Neuronal stem cell (in vitro differentiated cells): Measurements from ENCODE around the gene MIOX.
A peak's percentile ranks its signal among the peaks of the same experiment; 100 is the strongest.

Source experiments
- DNase-seq: peaks from one replicate; pipeline ENCODE4 v3.0.0-alpha.2; 2013; ENCODE audit warnings: low spot score
- H2AFZ ChIP-seq: one replicate; pipeline ENCODE4 v1.6.1; 2013; ENCODE audit warnings: mild to moderate bottlenecking, low read length, inconsistent platforms
- H2AK5ac ChIP-seq: 2 replicates; pipeline ENCODE4 v1.6.1; 2013; ENCODE audit warnings: low read depth, mild to moderate bottlenecking, inconsistent platforms, low read length, moderate library complexity, mixed read lengths
- H2BK120ac ChIP-seq: 2 replicates; pipeline ENCODE4 v1.6.1; 2013; ENCODE audit warnings: low read depth, mild to moderate bottlenecking, inconsistent platforms, low read length, moderate library complexity, mixed read lengths
- H2BK12ac ChIP-seq: one replicate; pipeline ENCODE4 v1.6.1; 2013; ENCODE audit warnings: low read length, inconsistent platforms
- H2BK15ac ChIP-seq: 2 replicates; pipeline ENCODE4 v1.6.1; 2013; ENCODE audit warnings: mild to moderate bottlenecking, low read length, inconsistent platforms, mixed read lengths
- H2BK5ac ChIP-seq: one replicate; pipeline ENCODE4 v1.6.1; 2013; ENCODE audit warnings: inconsistent platforms, mild to moderate bottlenecking, low read length, moderate library complexity
- H3K14ac ChIP-seq: one replicate; pipeline ENCODE4 v1.6.1; 2013; ENCODE audit warnings: low read length, inconsistent platforms
- H3K18ac ChIP-seq: 2 replicates; pipeline ENCODE4 v1.6.1; 2013; ENCODE audit warnings: low read length, inconsistent platforms
- H3K23ac ChIP-seq: 2 replicates; pipeline ENCODE4 v1.6.1; 2013; ENCODE audit warnings: low read depth, mild to moderate bottlenecking, mixed read lengths, low read length, inconsistent platforms; ENCODE audit not compliant: poor library complexity
- H3K27ac ChIP-seq: replicated peaks from 3 replicates; pipeline ENCODE4 v1.5.1; 2013; ENCODE audit warnings: low read length, inconsistent platforms
- H3K27me3 ChIP-seq, 3 experiments: 2 replicates each; pipeline ENCODE4 v1.6.1; 2013; ENCODE audit warnings: low read length in 3 of 3, mild to moderate bottlenecking in 2 of 3, inconsistent platforms in 1 of 3, low read depth in 1 of 3, mixed read lengths in 1 of 3, moderate library complexity in 1 of 3; ENCODE audit not compliant: control insufficient read depth in 3 of 3, insufficient read depth in 3 of 3
- H3K36me3 ChIP-seq, 2 donors: replicated peaks in 1 of 2; 2 replicates each; pipeline ENCODE4 v1.6.1; 2013; ENCODE audit warnings: low read length in 2 of 2; ENCODE audit not compliant: control insufficient read depth in 2 of 2, insufficient read depth in 2 of 2
- H3K4ac ChIP-seq: 2 replicates; pipeline ENCODE4 v1.6.1; 2013; ENCODE audit warnings: inconsistent platforms, mild to moderate bottlenecking, low read length, moderate library complexity
- H3K4me1 ChIP-seq, 2 donors: 1 replicate in 1 of 2; 2 replicates in 1 of 2; pipeline ENCODE4 v1.6.1; 2013; ENCODE audit warnings: low read length in 2 of 2, low read depth in 1 of 2; ENCODE audit not compliant: control insufficient read depth in 2 of 2, insufficient read depth in 1 of 2
- H3K4me2 ChIP-seq: one replicate; pipeline ENCODE4 v1.6.1; 2013; ENCODE audit warnings: mild to moderate bottlenecking, low read length, inconsistent platforms; ENCODE audit not compliant: insufficient read depth, poor library complexity, severe bottlenecking
- H3K4me3 ChIP-seq, 2 donors: 2 replicates each; pipeline ENCODE4 v1.5.1; 2013; ENCODE audit warnings: low read length in 2 of 2, mild to moderate bottlenecking in 2 of 2, inconsistent platforms in 1 of 2, moderate library complexity in 1 of 2
- H3K79me1 ChIP-seq: one replicate; pipeline ENCODE4 v1.6.1; 2013; ENCODE audit warnings: low read depth, mild to moderate bottlenecking, inconsistent platforms, low read length, moderate library complexity
- H3K9ac ChIP-seq: one replicate; pipeline ENCODE4 v1.6.1; 2013; ENCODE audit warnings: mild to moderate bottlenecking, low read depth, low read length, inconsistent platforms; ENCODE audit not compliant: poor library complexity
- H3K9me3 ChIP-seq, 2 donors: replicated peaks in 1 of 2; 2 replicates each; pipeline versions ENCODE3 to v1.6.1; 2013; ENCODE audit warnings: low read length in 2 of 2, mild to moderate bottlenecking in 2 of 2, inconsistent platforms in 1 of 2, low read depth in 1 of 2, mixed read lengths in 1 of 2, moderate library complexity in 1 of 2; ENCODE audit not compliant: control insufficient read depth in 2 of 2, insufficient read depth in 1 of 2
- H4K8ac ChIP-seq: one replicate; pipeline ENCODE4 v1.6.1; 2013; ENCODE audit warnings: low read depth, mild to moderate bottlenecking, inconsistent platforms, low read length, moderate library complexity
- H4K91ac ChIP-seq: one replicate; pipeline ENCODE4 v1.6.1; 2013; ENCODE audit warnings: low read length, low read depth, mild to moderate bottlenecking, inconsistent platforms; ENCODE audit not compliant: poor library complexity
- WGBS, 2 donors: extraction: QIAGEN DNeasy Blood & Tissue Kit; methylation state at CpG; one replicate each; pipeline ENCODE4 v1.1.7; 2013; ENCODE audit warnings: missing lambda C conversion rate in 2 of 2, mixed read lengths in 1 of 2; ENCODE audit not compliant: insufficient read length in 2 of 2, insufficient replicate concordance in 1 of 2; ENCODE audit errors: extremely low coverage in 2 of 2; 5-methylcytosine and 5-hydroxymethylcytosine counted together

The MIOX gene

DNA sequence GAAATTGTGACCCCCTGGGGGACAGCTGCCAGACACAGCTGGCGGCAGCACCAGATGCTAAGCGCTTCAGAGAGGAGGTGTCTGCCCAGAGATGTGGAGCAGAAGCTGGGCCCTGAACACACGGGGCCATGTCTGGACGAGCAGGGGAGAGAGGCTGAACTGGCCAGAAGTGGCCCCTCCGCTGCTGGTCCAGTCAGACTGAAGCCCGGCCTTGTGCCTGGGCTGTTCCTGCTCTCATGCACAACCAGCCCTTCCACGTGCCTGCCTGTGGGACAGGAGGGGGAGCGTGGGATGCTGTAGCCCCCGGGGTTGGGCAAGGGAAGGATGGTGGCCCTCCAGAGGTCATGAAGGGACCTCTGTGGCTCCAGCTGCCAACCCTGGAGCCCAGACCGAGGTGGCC is 3.6 kb upstream of the MIOX start:
- H2AFZ ChIP-seq, result no peak overlapping the region
- H3K18ac ChIP-seq, result peak overlapping the region; percentile 28
- peaks cover 4% of the 10 kb centered on the region for H3K79me1 ChIP-seq
- H4K8ac ChIP-seq, result no peak overlapping the region
- H2AK5ac ChIP-seq, result peak overlapping the region; percentile 88
- no peak overlapping the region for H3K23ac ChIP-seq
- no peaks in the 10 kb centered on the region for H3K36me3 ChIP-seq
- H3K27ac ChIP-seq, result no peak overlapping the region
- H4K91ac ChIP-seq, result no peak overlapping the region
- H2BK12ac ChIP-seq, result no peak overlapping the region
- H3K27me3 ChIP-seq, result peaks cover 3 to 78% (median 16%) of the 10 kb centered on the region in 3 experiments
- peak overlapping the region; percentile 53 for H2BK5ac ChIP-seq
- H3K4me2 ChIP-seq, result no peak overlapping the region
- H2BK120ac ChIP-seq, result no peak overlapping the region
- H3K9me3 ChIP-seq, result peaks cover 2 to 4% of the 10 kb centered on the region in 2 donors
- no peak overlapping the region for H3K4me3 ChIP-seq
- H3K9ac ChIP-seq, result no peak overlapping the region
- no peak overlapping the region for H3K4ac ChIP-seq
- DNase-seq, result no peak
- WGBS, 2 donors, result no CpG with 5 or more reads among the region's 10 CpGs
- peak overlapping the region; percentile 78 for H2BK15ac ChIP-seq
- H3K4me1 ChIP-seq, result peaks cover 0 to 2% of the 10 kb centered on the region in 2 donors
- no peak overlapping the region for H3K14ac ChIP-seq

DNA sequence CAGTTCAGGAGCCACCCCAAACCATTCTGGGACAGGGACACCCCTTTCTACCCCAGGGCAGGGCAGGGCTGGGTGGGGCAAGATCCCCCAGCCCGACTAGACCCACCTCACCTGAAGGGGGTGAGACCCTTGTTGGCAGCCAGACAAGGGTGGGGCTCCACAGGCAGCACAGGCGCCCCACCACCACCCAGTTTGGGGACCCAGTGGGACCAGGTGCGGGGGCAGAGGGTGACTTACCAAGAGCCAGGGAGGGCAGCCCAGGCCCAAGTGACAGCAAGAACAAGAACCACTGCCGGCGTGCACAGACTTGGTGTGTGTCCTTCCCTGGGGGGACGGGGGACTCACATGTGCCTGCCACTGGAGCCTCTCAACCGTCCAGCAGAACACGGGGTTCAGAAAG is 3.1 kb upstream of the MIOX start:
- Histone ChIP-seq H3K4me3 (no peak overlapping the region), H3K4me1 (peaks cover 0 to 2% of the 10 kb centered on the region in 2 donors), H3K4me2 (no peak overlapping the region), H3K27ac (no peak overlapping the region), H2AFZ (no peak overlapping the region), H3K9me3 (peaks cover 1 to 4% of the 10 kb centered on the region in 2 donors), H3K9ac (no peak overlapping the region), H4K8ac (no peak overlapping the region), H2AK5ac (peak overlapping the region; percentile 81), H3K18ac (no peak overlapping the region), H2BK15ac (no peak overlapping the region), H3K36me3 (no peaks in the 10 kb centered on the region), H3K79me1 (peaks cover 4% of the 10 kb centered on the region), H2BK5ac (no peak overlapping the region), H3K23ac (no peak overlapping the region), H4K91ac (no peak overlapping the region), H3K14ac (no peak overlapping the region), H2BK12ac (no peak overlapping the region), H3K27me3 (peaks cover 3 to 79% (median 16%) of the 10 kb centered on the region in 3 experiments), H3K4ac (no peak overlapping the region), H2BK120ac (no peak overlapping the region)
- WGBS, 2 donors, result no CpG with 5 or more reads among the region's 8 CpGs
- DNase-seq, result no peak

DNA sequence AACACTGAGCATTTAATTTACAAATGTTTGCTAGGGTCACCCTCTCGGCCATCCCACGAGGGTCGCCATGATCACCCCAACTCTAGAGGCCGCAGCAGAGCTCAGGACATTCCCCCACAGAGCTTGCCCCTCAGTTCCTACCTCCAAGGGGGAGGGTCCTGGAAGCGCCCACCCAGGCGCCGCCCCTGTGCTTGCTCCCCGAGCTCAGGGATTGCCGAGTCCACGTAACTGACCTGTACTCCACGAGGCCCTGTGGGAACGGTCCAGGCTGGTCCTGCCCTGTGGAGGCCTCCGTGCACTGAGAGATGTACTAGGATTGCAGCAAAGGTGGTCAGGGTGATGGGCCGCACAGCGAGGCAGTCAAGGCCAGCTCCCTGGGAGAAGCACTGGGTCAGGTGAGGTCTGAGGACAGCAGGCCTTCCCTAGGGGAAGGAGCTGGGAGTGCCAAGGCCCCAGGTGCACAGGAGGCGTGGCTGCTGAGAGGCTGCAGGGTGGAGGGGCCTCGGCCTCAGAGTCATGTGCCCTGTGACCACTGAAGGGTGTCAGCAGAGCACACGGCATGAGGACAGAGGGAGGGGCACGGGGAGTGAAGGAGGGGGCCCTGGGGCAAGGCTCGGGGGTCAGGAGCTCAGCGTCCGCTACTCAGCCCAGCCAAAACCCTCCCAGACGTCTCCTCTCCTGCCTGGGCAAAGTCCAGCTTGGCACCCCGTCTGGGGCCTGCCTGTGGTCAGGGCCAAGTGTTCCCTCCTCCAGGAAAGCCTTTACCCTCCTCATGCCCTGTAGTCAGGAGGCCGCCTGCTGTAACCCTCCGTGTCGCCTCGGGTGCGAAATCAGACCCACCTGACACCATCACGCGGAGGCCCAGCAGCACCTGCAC is 2.4 kb upstream of the MIOX start:
- Histone ChIP-seq H3K4ac (no peak overlapping the region), H3K14ac (no peak overlapping the region), H4K8ac (no peak overlapping the region), H3K79me1 (peaks cover 4% of the 10 kb centered on the region), H3K4me2 (no peak overlapping the region), H3K9ac (peak overlapping the region; percentile 50), H2BK15ac (no peak overlapping the region), H2BK120ac (no peak overlapping the region), H3K4me1 (peaks cover 0 to 2% of the 10 kb centered on the region in 2 donors), H3K23ac (peak overlapping the region; percentile 65), H2BK12ac (peak overlapping the region; percentile 73), H2AK5ac (peak overlapping the region; percentile 81), H3K18ac (peak overlapping the region; percentile 28), H2AFZ (no peak overlapping the region), H4K91ac (no peak overlapping the region), H3K27me3 (peaks cover 3 to 75% (median 16%) of the 10 kb centered on the region in 3 experiments), H2BK5ac (no peak overlapping the region), H3K27ac (no peak overlapping the region), H3K4me3 (peak overlapping the region in 1 of 2 donors; percentile 40), H3K36me3 (no peaks in the 10 kb centered on the region), H3K9me3 (peaks cover 0 to 4% of the 10 kb centered on the region in 2 donors)
- DNase-seq, result no peak
- WGBS, 2 donors, result no CpG with 5 or more reads among the region's 31 CpGs
